Ramos (cell line): Measurements from ENCODE around the gene ZNF839.
"Not testable (repeated sequence)": the region's sequence is repeated elsewhere in the genome, so short reads cannot be mapped to it uniquely, and the experiment has no call there.

ENCODE experiments used
- in situ Hi-C: fragments of 300-500 bp; cut with MboI; formaldehyde crosslinking; loops from one replicate; pipeline ENCODE4 v1.14.3; 2022; ENCODE audit warnings: low sequenced_read_pairs; ENCODE audit not compliant: unreplicated experiment

ZNF839 gene

DNA sequence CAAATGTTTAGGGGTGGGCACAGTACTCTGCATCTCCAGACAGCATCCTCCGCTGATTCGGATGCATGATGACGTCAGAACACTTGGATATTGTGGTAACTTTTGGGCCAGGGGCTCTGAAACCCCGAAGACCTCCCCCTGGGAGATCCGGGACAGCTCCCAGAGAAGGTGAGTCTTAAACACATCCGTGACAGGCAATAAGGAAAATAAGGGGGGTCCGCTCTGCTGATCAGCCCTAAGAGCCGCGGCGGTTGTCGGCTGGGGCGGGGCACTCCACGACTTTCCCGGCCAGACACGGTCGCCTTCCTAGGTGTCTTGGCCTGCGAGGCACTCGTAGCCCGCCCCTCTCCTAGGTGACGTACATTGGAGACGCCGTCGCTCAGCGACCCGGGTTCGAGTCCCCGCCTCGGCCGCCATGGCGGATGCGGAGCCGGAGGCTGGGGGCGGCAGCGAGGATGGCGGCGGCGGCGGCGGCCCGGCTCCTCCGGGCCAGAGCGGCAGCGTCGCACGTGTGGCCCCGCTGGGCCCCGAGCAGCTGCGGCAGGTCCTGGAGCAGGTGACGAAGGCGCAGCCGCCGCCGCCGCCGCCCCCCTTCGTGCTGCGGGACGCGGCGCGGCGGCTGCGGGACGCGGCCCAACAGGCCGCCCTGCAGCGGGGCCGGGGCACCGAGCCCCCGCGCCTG is at the start of gene ZNF839:
ZNF839 (plus strand) TSS at position 396 of the 682 bp plus-strand sequence; CDS start at position 416, 20 bp downstream.
- in situ Hi-C loops: loop anchor here (25.0 kb wide), 2 partner anchors 257 to 607 kb away; no protein-coding TSS in a partner anchor

DNA sequence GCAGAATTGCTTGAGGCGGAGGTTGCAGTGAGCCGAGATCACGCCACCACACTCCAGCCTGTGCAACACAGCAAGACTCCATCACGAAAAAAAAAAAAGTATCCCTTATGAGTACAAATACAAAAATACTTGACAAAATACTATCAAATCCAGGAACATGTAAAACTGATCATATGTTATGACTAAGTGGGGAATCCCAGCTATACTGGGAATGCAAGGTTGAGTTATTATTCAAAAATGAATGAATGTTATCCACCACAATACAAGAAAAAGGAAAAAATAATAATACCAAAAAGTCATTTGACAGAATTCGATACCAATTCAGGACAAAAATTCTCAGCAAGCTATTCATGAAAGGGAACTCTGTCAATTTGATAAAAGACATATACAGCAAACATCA is 47.2 kb upstream of the ZNF839 start:
- in situ Hi-C loops: no loop called here

DNA sequence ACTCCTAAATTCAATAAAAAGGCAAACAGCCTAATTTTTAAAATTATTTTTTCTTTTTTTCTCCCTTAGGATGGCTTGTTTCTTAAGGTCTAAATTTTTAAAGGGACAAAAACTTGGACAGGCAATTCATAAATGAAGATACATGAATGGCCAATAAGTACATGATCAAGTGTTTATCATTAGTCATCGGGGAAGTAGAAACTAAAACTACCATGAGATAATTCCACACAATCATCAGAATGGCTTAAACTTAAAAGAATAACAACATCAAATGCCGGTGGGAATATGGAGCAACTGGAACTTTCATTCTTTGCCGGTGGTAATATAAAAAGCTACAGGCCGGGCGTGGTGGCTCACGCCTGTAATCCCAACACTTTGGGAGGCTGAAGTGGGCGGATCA is 43.7 kb upstream of the ZNF839 start:
- in situ Hi-C loops: no loop called here

DNA sequence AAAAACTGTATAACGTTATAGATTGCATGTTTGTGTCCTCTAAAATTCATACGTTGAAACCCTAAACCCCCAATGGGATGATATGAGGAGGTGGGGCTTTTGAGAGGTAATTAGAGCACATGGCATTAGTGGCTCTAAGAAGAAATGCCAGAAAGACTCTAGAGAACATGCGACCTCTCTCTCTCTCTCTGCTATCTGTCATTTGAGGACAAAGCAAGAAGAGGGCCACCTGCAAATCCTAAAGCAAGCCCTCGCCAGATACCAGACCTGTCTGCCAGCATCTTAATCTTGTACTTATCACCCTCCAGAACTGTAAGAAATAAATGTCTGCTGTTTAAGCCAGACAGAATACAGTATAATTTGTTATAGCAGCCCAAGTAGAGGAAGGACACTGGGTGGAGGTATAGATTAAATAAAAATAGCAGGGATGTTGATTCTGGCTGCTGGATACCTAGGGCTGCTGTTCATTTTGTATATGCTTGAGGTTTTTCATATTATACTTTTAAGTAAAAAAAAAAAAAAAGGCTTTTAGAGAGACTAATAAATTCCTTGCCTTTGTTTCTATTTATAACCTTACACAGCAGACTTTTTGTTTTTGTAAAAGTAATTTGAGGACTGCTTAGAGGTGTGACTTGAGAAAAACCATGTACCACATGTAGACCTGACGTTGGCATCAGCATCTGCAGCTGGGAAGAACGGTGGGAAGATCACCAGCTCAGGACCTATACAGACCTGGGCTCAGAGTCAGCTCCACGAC is 41.5 kb upstream of the ZNF839 start:
- in situ Hi-C loops: no loop called here

DNA sequence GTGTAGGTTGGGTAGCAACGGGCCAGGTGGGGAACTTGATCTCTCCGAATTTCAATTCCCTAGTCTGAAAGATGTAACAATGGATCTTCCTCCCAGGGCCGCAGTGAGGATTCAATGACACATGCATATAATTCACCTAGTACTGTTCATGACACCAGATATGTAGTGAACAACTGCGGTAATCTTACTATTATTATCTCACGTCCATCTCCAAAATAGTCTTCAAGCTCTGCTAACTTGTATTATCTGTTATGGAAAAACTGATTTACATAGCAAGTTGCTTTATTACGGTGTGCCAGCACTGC is 41.0 kb upstream of the ZNF839 start:
- in situ Hi-C loops: no loop called here

DNA sequence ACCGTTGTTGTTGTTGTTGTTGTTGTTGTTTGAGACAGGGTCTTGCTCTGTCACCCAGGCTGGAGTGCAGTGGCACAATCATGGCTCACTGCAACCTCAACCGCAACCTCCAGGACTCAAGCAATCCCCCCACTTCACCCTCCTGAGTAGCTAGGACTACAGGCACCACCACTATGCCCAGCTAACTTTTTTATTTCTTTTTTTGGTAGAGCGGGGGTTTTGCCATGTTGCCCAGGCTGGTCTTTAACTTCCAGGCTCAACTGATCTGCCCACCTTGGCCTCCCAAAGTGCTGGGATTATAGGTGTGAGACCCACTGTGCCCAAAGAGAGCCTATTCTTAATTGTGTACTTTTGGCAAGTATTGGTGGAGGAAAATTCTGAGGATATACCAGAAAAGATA is 40.3 kb upstream of the ZNF839 start:
- in situ Hi-C loops: no loop called here

DNA sequence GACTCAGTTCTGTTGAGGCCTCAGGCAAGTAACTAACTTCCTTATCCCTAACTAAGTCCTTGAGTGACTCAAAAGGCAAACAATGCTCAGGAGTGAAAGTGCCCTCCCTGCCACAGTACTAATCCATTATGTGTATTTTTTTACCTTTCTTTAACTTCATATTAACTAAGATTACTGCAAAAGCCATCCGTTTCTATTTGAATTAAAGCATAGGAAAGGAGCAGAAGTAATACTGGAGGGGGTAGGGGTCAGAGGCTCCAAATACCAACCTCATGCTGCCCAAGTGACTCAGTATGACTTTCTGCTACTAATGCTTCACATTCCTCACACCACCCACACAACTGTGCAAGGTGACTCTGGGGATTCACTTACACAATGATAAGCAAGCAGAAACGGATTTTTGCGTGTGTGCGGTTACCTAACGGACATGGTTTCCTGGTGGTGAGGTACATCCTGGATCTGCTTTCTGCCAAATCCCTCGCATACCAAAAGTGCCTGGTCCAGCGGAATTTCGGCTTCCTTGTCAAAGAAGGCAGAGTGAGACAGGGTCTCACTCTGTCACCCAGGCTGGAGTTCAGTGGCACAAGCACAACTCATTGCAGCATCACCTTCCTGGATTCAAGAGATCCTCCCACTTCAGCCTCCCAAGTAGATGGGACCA is 39.7 kb upstream of the ZNF839 start:
- in situ Hi-C loops: no loop called here

DNA sequence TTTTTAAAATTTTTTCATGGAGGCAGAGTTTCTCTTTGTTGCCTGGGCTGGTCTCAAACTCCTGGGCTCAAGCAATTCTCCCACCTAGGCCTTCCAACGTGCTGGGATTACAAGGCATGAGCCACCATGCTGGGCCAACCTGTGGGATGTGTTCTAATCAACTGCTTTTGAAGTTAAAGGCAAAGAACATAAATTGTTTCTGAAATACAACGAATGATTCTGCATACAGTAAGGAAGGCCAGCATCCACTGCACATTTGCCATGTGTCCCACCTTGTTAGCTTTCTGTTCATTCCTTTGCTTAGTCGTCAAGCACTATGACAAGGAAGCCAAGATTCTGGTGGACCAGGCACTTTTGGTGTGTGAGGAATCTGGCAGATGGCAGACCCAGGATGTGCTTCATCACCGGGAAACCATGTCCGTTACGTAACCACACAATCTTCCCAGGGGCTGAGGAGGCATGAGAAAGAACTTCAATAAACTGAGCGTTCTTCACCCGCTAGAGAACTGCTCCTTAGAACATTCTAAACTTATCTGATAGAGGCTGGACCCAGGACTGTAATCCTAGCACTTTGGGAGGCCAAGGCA is 39.1 kb upstream of the ZNF839 start:
- in situ Hi-C loops: no loop called here

DNA sequence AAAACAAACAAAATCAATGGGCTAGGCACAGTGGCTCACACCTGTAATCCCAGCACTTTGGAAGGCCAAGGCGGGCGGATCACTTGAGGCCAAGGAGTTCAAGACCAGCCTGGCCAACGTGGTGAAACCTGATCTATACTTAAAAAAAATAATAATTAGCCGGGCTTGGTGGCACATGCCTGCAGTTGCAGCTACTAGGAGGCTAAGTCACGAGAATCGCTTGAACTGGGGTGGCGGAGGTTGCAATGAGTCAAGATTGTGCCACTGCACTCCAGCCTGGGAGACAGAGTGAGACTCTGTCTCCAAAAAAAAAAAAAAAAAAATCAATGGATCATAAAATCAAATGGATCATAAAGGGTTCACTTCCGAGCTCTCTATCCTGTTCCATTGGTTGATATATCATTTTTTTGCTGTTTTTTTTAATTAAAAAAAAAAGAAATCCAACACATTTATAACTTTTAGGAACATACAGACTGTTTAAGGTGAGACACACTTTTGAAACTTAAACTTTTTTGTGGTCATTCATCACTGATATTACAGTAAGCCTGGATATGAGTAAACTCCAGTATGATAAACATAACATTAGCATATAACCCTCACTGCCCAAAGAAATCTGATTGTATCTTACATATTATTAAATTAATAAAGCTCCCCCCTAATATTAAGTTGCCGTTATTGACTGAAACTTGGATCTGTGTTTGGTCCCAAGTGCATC is 36.6 kb upstream of the ZNF839 start:
- in situ Hi-C loops: no loop called here

DNA sequence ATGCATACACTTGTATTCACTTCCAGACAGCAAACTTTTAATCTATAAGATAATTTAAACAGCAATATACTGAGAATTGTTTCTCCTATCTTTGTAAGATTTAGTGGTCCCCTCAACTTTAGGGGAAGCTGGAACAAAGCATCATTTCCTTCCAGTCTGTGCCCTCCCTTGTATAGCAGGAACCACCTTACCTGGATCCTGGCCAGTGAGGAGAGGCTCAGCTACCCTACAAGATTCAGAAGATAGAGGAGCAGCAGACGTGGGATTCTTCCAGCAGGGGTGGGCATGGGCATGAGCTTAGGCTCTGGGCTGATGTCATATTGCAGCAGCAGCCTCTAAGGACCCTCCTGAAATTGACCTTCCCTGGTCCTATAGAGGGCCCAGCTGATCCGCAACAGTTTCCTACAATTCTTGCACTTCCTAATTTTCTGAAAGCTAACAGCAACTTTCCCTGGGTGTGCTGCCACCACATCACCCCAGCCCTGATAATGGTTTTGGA is 35.9 kb upstream of the ZNF839 start:
- in situ Hi-C loops: no loop called here

DNA sequence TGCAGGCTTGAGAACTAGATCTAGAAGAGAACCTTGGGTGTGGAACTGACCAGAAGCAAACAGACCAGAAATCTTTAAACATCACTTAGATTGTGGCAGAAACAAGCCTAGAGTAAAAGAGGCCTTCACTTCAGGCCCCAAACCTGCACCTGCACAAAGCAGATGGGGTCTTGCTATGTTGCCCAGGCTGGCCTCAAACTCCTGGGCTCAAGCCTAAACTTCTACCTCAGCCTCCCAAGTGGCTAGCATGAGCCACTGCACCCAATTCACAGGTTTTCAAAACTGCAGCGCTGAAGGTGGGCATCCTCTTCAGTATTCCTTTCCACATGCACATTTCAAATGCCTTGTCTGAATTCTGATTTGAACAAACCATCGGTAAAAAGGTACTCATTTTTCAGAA is 34.4 kb upstream of the ZNF839 start:
- in situ Hi-C loops: no loop called here

DNA sequence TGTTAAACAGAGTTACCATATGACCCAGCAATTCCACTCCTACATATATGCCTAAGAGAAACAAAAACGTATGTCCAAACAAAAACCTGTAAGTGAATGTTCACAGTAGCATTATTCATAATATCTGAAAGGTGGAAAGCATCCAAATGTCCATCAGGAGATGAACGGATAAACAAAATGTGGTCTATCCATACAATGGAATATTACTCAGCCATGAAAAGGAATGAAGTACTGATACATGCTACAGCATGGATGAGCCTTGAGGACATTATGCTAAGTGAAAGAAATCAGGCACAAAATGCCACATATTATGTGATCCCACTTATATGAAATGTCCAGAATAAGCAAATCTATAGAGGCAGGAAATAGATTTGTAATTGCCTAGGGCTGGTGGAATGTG is 31.4 kb upstream of the ZNF839 start:
- in situ Hi-C loops: no loop called here

DNA sequence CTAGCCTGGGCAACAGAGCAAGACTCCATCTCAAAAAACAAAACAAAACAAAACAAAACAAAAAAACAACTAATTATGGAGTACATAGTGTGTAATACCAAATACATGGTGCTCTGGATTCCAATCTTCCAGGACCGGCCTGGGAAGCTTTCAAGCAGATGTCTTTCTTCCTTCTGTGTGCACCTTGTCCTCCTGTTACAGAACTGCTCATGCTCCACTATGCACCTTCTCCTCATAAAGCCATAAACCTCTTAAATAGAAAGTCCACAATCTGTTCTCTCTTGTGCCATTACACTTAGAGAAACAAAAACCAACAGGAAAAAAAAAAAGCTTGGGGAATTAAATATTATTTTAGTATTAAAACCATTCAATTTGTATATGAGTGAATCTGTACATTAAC is 27.1 kb upstream of the ZNF839 start:
- in situ Hi-C loops: no loop called here

DNA sequence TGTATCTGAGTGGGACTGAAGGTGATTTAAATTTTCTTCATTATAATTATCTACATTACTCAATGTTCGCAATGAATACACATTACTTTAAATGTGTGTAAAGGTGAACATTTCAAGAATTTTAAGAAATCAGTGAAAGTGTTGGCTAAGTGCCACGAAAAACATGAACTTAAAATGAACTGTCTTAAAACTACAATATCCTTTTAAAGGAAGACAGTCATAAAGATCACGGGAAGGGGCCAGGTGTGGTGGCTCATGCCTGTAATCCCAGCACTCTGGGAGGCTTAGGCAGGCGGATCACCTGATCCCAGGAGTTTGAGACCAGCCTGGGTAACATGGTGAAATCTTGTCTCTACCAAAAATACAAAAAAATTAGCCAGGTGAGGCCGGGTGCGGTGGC is 25.8 kb upstream of the ZNF839 start:
- in situ Hi-C loops: no loop called here

DNA sequence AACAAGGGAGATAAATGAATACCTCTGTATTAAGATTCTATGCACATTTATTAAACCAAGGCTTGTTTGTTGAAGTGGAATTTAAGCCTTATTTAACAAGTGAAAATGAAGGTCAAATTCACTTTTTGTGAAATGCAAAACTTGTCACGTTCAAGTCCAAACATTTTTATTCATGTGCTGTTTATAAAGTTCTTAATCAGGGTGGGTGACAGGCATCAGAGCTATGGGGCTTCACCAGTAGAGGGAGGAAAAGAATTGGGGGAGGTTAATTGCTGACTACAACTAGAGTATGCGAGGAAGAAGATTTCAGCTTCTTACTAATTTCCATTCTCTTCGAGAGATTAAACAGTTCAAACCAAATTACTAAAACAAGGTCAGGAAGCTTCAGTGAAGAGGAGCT is 24.3 kb upstream of the ZNF839 start:
- in situ Hi-C loops: no loop called here

DNA sequence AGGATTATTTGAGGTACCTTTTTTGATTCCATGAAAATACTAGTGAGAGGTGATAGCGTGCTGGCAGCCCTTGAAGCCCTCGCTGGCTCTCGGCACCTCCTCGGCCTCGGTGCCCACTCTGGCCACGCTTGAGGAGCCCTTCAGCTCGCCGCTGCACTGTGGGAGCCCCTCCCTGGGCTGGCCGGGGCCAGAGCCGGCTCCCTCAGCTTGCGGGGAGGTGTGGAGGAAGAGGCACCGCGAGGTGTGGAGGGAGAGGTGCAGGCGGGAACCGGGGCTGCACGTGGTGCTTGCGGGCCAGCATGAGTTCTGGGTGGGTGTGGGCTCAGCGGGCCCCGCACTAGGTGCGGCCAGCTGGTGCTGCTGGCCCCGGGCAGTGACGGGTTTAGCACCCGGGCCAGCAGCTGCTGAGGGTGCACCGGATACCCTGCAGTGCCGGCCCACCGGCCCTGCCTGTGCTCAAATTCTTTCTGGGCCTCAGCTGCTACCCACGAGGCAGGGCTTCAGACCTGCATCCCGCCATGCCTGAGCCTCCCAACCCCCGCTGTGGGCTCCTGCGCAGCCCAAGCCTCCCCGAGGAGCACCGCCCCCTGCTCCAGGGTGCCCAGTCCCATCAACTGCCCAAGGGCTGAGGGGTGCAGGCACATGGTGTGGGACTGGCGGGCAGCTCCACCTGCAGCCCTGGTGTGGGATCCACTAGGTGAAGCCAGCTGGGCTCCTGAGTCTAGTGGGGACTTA is 21.9 kb upstream of the ZNF839 start:
- in situ Hi-C loops: no loop called here

DNA sequence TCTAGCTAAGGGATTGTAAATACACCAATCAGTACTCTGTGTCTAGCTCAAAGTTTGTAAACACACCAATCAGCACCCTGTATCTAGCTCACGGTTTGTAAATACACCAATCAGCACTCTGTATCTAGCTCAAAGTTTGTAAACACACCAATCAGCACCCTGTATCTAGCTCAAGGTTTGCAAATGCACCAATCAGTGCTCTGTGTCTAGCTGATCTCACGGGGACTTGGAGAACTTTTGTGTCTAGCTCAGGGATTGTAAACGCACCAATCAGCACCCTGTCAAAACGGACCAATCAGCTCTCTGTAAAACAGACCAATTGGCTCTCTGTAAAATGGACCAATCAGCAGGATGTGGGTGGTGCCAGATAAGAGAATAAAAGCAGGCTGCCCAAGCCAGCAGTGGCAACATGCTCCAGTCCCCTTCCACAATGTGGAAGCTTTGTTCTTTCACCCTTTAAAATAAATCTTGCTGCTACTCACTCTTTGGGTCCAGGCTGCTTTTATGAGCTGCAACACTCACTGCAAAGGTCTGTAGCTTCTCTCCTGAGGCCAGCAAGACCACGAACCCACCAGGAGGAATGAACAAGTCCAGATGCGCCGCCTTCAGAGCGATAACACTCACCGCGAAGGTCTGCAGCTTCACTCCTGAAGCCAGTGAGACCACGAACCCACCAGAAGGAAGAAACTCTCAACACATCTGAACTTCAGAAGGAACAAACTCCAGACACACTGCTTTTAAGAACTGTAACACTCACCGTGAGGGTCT is 21.1 kb upstream of the ZNF839 start:
- in situ Hi-C loops: not testable (repeated sequence)

DNA sequence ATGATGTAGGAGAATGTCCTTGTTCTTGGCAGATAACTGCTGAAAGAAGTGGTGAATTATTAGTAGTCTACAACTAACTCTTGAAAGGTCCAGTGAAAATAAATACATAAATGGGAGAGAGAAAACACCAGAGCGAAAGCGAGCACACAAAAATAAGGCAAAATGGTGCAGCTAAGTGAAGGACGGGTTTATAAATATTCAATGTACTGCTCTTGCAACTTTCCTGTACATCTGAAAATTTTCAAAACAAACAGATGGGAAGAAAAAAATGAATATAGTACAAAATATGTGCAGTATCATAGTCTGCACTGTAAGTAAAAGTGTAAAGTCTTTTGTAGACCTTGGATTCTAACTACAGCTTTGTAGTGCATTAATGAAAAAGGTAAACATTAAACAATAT is 15.9 kb upstream of the ZNF839 start:
- in situ Hi-C loops: loop anchor here (25.0 kb wide), 2 partner anchors 241 to 591 kb away; no protein-coding TSS in a partner anchor
